OCI-LY1 (cell line): ENCODE data around the gene SLC22A9.

Source experiments
- CTCF ChIP-seq: fragments of 200-600 bp; sonication (generic), shearing (Covaris generic); IDR thresholded peaks from 2 replicates; pipeline ENCODE4 v1.5.1; 2017; ENCODE audit warnings: mild to moderate bottlenecking, antibody characterized with exemption, low read length, moderate library complexity, mixed read lengths
- EZH2 ChIP-seq: fragments of 200-600 bp; sonication (generic), shearing (Covaris generic); IDR thresholded peaks from 2 replicates; pipeline ENCODE4 v1.8.0; 2017; ENCODE audit warnings: borderline replicate concordance, mixed run types, mild to moderate bottlenecking, antibody characterized with exemption, low read length, moderate library complexity, mixed read lengths

GRCh38 chr11:63445720-63446119 is 76.1 kb downstream of the SLC22A9 start:
- TF ChIP-seq CTCF (no peak), EZH2 (no peak)
